Urinary bladder (tissue), 4 donors: Measurements from ENCODE around the gene XYLT1. TPM values are rescaled to one million over a fixed set of nuclear protein-coding genes. Genes with fewer than 3 reads are reported as not detected.
"Not testable (repeated sequence)": the region's sequence is repeated elsewhere in the genome, so short reads cannot be mapped to it uniquely, and the experiment has no call there.

Experiments
- DNase-seq: peaks from one replicate; pipeline ENCODE4 v3.0.0-alpha.2; 2015; ENCODE audit errors: extremely low spot score
- H3K27ac ChIP-seq: one replicate; pipeline ENCODE4 v1.5.1; 2013; ENCODE audit warnings: low read depth, mild to moderate bottlenecking, moderate library complexity
- H3K36me3 ChIP-seq: one replicate; pipeline ENCODE4 v1.6.1; 2013; ENCODE audit warnings: mild to moderate bottlenecking, moderate library complexity; ENCODE audit not compliant: insufficient read depth
- H3K4me1 ChIP-seq: one replicate; pipeline ENCODE4 v1.6.1; 2013; ENCODE audit warnings: mild to moderate bottlenecking, moderate library complexity; ENCODE audit not compliant: insufficient read depth
- H3K4me3 ChIP-seq: one replicate; pipeline ENCODE4 v1.5.1; 2013; ENCODE audit warnings: low read depth, low read length
- whole genome bisulfite sequencing: extraction: QIAGEN DNeasy Blood & Tissue Kit; methylation state at CpG from one replicate; pipeline ENCODE4 v1.1.7; 2013; 5-methylcytosine and 5-hydroxymethylcytosine counted together
- polyA plus RNA-seq: library from polyadenylated mRNA; stranded (reverse); fragments of 200-250 nt; gene quantifications from one replicate; pipeline ENCODE4 v1.2.3, GENCODE V29; 2013
- total RNA-seq: library from RNA; depleted of rRNA; stranded (reverse); fragments of >200 nt; gene quantifications from one replicate; pipeline ENCODE4 v1.2.3, GENCODE V29; 2014
- donor health status: healthy with polysubstance abuse.
- donor health status: healthy.

XYLT1 gene
- total and polyA plus RNA-seq, 2 donors, result 10.1 to 13.4 TPM

DNA sequence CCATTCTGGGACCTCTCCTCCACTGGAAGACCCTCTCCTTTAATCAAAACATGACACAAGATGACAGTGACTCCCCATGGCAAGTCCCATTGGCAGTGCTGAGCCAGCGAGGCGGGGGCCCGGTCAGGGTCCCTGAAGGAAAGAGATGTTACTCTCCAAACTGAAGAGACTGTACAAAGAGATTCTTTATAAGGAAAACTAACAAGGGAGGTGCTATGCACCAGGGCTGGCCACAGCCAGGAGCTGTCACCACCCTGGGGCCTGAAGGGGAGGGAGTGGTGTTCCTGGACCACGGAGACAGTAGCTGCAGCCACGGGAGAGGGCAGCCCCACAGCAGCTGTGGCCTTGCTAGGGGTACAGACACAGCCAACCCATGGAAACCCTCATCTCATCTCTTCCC lies 123.1 kb downstream of the XYLT1 start:
- DNase-seq, result no peak
- 47% methylated on average over 5 of the region's 5 CpGs for WGBS
- Histone ChIP-seq H3K4me3 (no peak overlapping the region), H3K4me1 (no peaks in the 10 kb centered on the region), H3K36me3 (no peaks in the 10 kb centered on the region), H3K27ac (no peak overlapping the region)

DNA sequence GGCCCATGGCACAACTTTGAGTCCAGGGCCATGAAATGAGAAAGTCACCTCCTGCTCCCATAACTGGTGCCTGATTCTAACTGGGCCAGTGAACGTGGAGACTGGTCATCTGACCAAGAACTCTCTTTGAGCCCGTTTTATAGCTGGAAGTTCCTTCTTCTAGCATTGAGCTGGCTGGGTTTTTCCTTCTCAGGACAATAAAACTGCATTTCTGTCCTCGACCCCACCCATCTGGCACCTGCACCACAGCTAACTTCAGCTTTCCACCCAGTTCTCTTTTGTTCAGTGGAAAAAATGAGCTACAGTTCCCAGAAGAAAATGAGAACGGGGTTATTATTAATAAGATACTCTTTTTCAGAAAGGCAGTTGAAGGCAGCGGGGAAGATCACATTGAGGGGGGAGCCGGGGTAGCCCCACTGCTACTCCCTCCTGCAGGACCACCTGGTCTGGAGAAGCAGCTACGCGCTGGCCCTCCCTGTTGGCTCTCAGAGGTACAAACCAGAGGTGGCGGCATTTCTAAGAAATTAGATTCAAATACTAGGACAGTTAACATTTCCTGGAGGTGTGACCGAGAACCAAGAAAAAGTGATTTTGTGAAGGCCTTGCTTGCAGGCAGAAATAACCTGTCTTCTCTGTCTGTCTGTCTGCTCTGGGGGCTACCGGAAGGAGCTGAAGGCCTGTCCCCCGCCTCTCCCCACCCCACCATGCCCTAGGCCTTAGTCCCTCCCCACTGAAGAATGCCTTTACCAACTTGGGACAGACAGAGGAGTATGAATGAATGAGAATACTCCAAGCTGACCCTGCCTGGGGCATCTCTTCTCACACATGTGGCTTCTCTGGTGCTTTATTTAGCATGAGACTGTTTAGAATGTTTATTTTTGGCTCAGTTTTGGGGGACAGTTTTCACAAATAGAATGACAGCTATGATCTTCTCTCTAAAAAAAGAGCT lies 123.9 kb downstream of the XYLT1 start:
- 57% methylated on average over 12 of the region's 12 CpGs for WGBS
- Histone ChIP-seq H3K4me3 (no peak overlapping the region), H3K27ac (no peak overlapping the region), H3K4me1 (no peaks in the 10 kb centered on the region), H3K36me3 (no peaks in the 10 kb centered on the region)
- no peak for DNase-seq

DNA sequence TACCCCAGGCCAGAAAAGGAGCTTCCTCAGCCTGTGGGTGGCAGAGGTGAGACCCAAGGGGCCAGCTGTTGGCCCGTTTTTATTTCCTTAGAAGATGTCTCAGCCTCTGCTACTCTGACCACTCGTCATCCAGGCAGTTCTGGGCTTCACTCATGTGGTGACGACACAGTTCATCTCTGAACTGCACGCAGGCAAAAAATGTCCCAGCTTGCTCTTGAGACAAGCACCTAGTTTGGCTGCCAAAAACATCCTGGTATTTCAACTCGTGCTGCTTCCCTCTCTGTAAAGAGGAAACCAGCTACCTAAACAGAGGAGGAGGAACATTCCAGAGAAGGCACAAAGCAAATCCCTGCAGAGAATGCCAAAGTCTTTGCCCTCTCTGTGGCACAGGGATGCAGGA lies 125.7 kb downstream of the XYLT1 start:
- Histone ChIP-seq H3K4me1 (peaks cover 2% of the 10 kb centered on the region), H3K4me3 (no peak overlapping the region), H3K27ac (no peak overlapping the region), H3K36me3 (no peaks in the 10 kb centered on the region)
- 26% methylated on average over 5 of the region's 5 CpGs for WGBS
- DNase-seq, result no peak

DNA sequence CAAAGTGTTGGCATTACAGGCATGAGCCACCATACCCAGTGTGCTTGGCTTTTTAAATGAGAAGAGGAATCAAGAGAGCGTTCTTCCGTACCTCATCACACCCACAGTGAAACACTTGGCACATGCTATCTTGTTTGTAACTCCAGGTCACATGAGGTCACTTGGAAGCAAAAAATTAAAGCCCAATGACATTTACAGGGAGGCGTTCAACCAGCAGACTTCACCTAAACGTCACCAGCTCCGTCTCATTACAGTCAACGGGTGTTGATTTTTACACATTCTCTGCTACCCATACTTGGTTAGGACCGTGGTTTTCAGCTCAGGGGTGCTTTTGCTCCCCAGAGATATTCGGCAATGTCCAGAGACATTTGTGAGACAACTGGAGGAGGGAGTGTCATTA lies 127.0 kb downstream of the XYLT1 start:
- Histone ChIP-seq H3K27ac (no peak overlapping the region), H3K36me3 (no peaks in the 10 kb centered on the region), H3K4me3 (no peak overlapping the region), H3K4me1 (peaks cover 2% of the 10 kb centered on the region)
- no peak for DNase-seq
- 44% methylated on average over 8 of the region's 8 CpGs for WGBS

DNA sequence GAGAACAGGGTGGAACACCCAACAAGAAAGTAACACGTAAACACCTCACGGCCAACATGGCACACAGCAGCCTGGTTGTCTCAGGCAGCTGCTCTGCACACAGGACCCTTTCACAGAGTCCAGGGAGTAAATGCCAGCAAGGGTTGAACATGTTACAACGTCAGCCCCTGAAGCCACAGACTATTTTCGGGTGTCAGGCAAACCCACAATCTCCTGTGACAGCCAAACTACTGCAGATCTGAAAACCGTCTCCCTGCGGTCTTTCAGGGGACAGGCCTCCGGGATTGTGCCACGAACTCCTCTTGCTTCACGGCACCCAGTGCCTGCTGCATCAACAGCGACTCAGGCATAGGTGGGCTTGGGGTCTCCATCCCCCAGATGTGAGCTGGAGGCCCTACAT lies 127.7 kb downstream of the XYLT1 start:
- WGBS, result 78% methylated on average over 10 of the region's 10 CpGs
- Histone ChIP-seq H3K4me3 (no peak overlapping the region), H3K27ac (no peak overlapping the region), H3K4me1 (peaks cover 2% of the 10 kb centered on the region), H3K36me3 (no peaks in the 10 kb centered on the region)
- DNase-seq, result no peak

DNA sequence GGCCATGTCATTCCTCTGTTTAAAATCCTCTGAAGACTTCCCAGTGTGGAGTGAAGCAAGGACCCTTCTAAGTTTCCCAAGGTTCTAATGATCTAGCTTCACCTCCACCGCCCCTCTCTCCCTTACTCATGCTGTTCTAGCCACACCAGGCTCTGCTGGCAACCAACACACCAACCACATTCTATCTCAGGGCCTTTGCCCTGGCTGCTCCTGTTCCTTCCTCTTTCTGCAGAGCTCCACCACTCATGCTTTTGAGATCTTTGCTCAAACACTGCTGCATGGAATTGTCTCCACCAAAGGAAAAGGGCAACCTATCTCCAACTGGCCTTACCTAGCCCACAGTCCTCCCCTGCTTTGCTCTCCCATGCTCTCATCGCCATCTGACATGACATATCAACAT lies 128.7 kb downstream of the XYLT1 start:
- H3K4me1 ChIP-seq, result peaks cover 2% of the 10 kb centered on the region
- 93% methylated on average over 2 of the region's 2 CpGs for WGBS
- H3K4me3 ChIP-seq, result no peak overlapping the region
- no peak for DNase-seq
- no peaks in the 10 kb centered on the region for H3K36me3 ChIP-seq
- no peak overlapping the region for H3K27ac ChIP-seq

DNA sequence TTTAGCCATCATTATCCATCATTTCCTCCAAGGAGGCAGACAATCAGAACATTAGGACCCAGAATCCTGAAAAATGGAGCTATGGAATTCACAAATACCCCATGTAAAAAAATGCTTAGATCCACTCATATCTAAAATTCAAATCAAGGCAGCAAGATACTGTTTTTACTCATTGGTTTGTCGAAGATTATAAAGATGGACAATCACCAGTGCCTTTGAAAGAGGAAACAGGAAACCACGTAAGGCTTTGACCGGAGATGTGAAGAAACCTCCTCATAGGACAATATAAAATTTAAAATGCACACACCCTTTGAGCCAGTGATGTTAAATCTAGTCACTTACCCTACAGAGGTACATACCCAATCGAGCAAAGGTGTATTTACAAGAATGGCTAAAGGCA lies 130.0 kb downstream of the XYLT1 start:
- whole genome bisulfite sequencing, result 81% methylated on average over 4 of the region's 4 CpGs
- Histone ChIP-seq H3K36me3 (no peaks in the 10 kb centered on the region), H3K4me3 (no peak overlapping the region), H3K27ac (no peak overlapping the region), H3K4me1 (peaks cover 2% of the 10 kb centered on the region)
- DNase-seq, result no peak

DNA sequence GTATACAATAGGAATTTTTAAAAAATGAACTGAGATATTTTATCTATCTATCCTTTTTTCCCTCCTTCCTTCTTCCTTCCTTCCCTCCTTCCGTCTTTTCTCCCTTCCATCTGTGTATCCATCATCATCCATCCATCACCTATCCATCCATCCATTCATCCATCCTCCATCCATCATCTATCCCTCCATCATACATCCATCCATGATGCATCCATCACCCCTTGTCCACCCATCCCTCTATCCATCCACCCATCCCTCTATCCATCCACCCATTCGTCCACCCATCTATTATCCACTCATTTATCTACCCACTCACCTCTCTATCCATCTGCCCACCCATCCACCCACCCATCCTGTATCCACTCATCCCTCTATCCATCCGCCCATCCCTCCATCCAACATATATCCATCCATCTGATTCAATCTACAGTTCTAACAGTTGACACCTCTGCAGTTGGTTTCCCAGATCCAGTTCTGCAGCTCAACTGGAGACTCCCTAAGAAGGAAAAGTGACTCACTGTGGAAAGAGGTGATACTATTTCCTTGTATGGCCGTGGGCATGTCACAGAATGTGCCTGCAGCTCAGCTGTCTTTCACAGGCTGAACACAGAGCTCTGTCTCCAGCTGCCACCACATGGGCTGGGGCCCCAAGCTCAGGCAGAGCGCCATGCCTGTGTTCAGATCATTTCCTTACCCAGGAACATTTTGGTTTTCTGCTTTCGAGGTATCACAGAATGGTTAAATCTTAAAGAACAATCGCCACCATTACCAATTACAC lies 130.8 kb downstream of the XYLT1 start:
- peaks cover 2% of the 10 kb centered on the region for H3K4me1 ChIP-seq
- H3K4me3 ChIP-seq, result no peak overlapping the region
- 78% methylated on average over 7 of the region's 7 CpGs for WGBS
- H3K36me3 ChIP-seq, result no peaks in the 10 kb centered on the region
- H3K27ac ChIP-seq, result no peak overlapping the region
- DNase-seq, result no peak

DNA sequence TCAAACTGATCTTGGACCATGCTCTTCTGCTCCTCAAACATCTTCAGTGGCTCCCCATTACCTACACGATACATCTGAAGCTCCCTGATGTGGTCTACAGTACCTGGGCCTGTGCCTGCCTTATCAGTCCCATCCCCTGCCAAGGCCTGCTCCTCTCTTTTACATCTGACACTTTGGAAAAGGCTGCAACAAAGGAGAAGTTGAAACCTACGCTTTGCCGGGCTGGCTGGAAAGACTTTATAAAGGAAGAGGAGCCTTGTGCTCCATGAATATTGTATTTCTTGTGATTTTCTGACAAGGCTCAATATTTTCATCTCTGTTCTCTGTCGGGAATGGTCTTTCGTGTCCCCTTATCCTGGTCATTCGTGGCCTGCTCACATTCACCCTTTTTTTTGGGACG lies 132.5 kb downstream of the XYLT1 start:
- H3K36me3 ChIP-seq, result no peaks in the 10 kb centered on the region
- no peak overlapping the region for H3K27ac ChIP-seq
- no peak for DNase-seq
- H3K4me3 ChIP-seq, result no peak overlapping the region
- 97% methylated on average over 7 of the region's 7 CpGs for WGBS
- peaks cover 2% of the 10 kb centered on the region for H3K4me1 ChIP-seq

DNA sequence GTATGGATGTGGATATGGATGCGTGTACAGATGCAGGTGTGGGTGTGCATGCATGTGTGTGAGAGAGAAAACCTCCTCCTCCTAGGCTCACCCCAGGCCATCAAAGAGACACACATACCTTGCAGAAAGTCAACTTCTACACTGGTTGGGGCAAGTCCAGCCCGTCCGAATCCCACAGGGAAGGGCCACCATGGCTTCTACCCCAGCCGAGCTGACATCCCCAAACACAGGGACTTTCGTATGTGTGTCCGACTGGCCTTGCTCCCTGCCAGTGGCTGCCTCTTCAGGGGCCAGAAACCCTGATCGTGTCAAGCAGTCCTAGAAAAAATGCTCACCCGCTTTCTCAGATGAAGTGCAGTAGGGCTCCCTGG lies 134.2 kb downstream of the XYLT1 start:
- H3K4me3 ChIP-seq, result no peak overlapping the region

DNA sequence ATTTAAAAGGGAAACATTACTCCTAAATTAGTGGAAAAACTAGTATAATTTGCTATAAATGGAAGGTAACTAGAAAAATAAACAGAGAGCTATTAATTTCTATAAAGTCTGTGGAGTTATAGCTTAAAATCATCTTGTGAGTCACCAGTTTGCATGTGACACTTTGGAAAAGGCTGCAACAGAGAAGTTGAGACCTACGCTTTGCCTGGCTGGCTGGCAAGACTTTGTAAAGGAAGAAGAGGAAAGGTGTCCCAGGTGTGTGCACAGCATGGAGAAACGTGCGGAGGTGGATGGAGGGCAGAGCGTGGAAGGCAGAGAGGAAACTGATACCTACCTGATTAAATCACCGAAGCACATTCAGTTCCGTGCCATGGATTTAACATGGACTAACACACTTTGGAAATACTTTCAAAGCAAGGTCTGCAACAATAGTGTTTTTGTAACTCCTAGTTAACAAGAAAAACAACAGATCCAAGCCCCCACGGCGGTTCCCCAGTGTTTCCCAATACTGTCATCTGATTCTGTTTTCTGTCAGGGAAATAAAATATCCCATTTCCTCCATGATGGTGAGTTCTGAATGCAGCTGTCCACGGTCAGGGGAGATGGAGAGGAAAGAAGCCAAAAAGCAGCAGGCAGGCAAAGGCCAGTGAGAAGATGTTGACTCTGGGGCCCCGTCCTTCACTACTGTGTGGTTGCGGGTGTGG lies 134.8 kb downstream of the XYLT1 start:
- Histone ChIP-seq H3K4me1 (peaks cover 2% of the 10 kb centered on the region), H3K4me3 (no peak overlapping the region), H3K27ac (no peak overlapping the region), H3K36me3 (no peaks in the 10 kb centered on the region)
- WGBS, result 65% methylated on average over 11 of the region's 11 CpGs
- DNase-seq, result no peak

More for the DNA sequence above, 134.2 kb downstream of the XYLT1 start:
- WGBS, result 94% methylated on average over 8 of the region's 8 CpGs
- DNase-seq, result no peak
- Histone ChIP-seq H3K4me1 (peaks cover 2% of the 10 kb centered on the region), H3K36me3 (no peaks in the 10 kb centered on the region), H3K27ac (no peak overlapping the region)

DNA sequence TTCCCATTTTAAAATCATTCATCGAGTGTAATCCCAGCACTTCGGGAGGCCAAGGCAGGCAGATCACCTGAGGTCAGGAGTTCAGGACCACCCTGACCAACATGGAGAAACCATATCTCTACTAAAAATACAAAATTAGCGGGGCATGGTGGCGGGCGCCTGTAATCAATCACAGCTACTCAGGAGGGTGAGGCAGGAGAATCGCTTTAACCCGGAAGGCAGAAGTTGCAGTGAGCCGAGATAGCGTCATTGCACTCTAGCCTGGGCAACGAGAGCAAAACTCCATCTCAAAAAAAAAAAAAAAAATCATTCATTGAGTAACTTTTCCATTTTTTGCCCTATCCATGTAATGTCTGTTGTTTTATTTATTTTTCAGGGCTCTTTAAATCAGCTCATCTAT lies 135.4 kb downstream of the XYLT1 start:
- not testable (repeated sequence) for H3K4me1 ChIP-seq, DNase-seq

DNA sequence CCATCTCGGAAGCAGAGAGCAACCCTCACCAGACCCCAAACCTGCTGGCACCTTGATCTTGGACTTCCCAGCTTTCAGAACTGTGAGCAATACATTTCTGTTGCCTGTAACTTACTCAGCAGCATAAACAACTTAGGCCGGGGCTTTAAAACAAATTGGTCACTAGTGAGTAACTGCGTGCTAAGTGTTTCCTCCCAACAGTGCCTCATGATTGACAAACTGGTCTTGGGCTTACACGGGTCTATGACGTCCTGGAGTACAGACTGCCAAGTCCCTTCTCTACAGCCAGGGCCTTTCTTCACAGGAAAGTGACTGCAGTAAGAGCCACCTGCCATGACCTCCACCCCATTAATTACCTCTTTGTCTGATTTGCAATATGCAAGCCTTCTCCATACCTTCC lies 136.7 kb downstream of the XYLT1 start:
- Histone ChIP-seq H3K4me3 (no peak overlapping the region), H3K36me3 (no peaks in the 10 kb centered on the region), H3K27ac (no peak overlapping the region), H3K4me1 (peaks cover 2% of the 10 kb centered on the region)
- no peak for DNase-seq
- WGBS, result 56% methylated on average over 5 of the region's 5 CpGs

More for the DNA sequence above, 135.4 kb downstream of the XYLT1 start:
- 90% methylated on average over 10 of the region's 10 CpGs for WGBS
- not testable (repeated sequence) for H3K27ac ChIP-seq, H3K4me3 ChIP-seq, H3K36me3 ChIP-seq
